ENCODE data around the gene KLHDC1.

- TF ChIP-seq BHLHE40 (IDR thresholded peaks at IDR 0.05; ENCODE audit: borderline replicate concordance) (no peak), SP1 (IDR thresholded peaks at IDR 0.05) (no peak), PKNOX1 (IDR thresholded peaks at IDR 0.05) (no peak), FOXM1 (IDR thresholded peaks at IDR 0.05; ENCODE audit: borderline replicate concordance) (no peak), ARNT (IDR thresholded peaks at IDR 0.05) (no peak), ZNF384 (IDR thresholded peaks at IDR 0.05) (no peak), FOXA1 (IDR thresholded peaks at IDR 0.05) (no peak), SUZ12 (IDR thresholded peaks at IDR 0.05) (no peak), FOXK2 (IDR thresholded peaks at IDR 0.05) (no peak), NFRKB (IDR thresholded peaks at IDR 0.05) (no peak), LEF1 (IDR thresholded peaks at IDR 0.05; ENCODE audit: borderline replicate concordance) (no peak)
Measured at GRCh38 chr14:49766839-49767238, 73.9 kb downstream of the KLHDC1 start.

All from HEK293T (cell line).